ENCODE results near the gene BPIFB6.

DNA sequence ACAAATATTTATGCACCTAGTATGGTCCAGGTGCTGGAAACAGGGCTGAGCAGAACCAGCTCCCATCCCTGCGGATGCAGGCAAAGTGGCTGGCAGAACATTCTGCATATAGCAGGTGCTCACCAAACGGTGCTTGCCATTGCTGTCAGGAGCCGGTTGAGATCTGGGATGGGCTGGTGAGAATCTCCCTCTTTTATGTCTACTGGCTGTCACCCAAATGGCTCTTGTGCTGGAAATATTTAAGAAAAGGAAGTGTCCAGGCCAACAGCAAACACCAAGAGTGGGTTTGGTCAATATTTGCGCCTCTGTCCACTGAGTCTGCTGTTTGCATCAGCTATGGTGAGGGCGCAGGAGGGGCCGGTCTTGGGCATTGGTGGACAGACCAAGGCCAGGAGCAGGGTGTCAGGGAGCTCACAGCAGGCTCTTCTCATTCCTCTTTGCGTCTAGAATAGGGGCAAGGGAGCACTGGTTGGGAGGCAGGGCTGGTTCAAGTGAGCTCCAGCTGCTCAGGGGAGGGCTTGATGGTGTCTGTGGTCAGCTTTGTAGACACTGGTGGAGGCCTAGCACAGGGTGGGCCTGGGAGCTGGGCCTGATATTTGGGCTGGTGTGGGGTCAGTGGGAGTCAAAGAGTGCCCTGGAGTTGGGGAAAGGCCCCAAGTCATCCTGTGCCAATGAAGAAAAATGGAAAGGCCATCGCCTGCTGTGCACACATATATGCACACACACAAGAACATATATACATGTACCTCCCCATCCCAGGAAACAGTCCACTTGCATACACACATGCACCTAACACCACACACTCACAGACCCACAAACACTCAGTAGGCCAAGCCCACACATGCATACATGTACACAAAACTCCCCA lies 25.3 kb upstream of the BPIFB6 start:
- TF ChIP-seq, protein P1, sequence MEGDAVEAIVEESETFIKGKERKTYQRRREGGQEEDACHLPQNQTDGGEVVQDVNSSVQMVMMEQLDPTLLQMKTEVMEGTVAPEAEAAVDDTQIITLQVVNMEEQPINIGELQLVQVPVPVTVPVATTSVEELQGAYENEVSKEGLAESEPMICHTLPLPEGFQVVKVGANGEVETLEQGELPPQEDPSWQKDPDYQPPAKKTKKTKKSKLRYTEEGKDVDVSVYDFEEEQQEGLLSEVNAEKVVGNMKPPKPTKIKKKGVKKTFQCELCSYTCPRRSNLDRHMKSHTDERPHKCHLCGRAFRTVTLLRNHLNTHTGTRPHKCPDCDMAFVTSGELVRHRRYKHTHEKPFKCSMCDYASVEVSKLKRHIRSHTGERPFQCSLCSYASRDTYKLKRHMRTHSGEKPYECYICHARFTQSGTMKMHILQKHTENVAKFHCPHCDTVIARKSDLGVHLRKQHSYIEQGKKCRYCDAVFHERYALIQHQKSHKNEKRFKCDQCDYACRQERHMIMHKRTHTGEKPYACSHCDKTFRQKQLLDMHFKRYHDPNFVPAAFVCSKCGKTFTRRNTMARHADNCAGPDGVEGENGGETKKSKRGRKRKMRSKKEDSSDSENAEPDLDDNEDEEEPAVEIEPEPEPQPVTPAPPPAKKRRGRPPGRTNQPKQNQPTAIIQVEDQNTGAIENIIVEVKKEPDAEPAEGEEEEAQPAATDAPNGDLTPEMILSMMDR (IDR thresholded peaks at IDR 0.05): no peak
- no peak for TF ChIP-seq EP300 (IDR thresholded peaks at IDR 0.05)
- TF ChIP-seq POLR2A (IDR thresholded peaks at IDR 0.05): no peak
